ENCODE results near the gene SH3PXD2A. TPM values are rescaled to one million over a fixed set of nuclear protein-coding genes. Genes with fewer than 3 reads are reported as not detected.

Gene SH3PXD2A
- total and polyA plus RNA-seq, 2 of the 4 experiments (the other 2 are of a cell fraction), result 6.3 to 23.0 TPM

DNA sequence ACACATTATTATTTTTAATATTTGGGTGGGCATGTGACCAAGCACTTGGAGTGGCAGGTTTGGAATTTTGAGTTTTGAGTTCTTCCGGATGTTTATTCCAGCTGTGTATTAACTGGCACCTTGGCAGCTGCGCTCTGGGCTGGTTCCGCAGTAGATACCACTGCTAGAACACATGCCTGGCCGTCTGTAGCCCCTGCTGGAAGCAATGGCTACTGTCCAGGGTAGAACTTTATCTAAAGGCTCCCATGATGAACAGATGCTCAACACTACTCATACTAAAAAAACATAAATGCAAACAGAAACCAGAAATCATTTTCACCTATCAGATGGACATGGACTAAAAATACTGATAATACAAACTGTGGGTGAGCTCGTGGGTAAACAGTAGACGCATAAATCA lies 19.4 kb upstream of the SH3PXD2A start:
- no peaks in the 10 kb centered on the region for H3K9me3 ChIP-seq (ENCODE audit: control insufficient read depth, insufficient read depth, low read length)
- H3K56ac ChIP-seq (ENCODE audit: extremely low read depth, insufficient read depth, low read length), result no peak overlapping the region
- no peak overlapping the region for H3K4ac ChIP-seq (ENCODE audit: low read depth, low read length)
- H3K4me2 ChIP-seq (ENCODE audit: low read depth, low read length), result no peak overlapping the region
- H4K20me1 ChIP-seq (ENCODE audit: insufficient read depth, low read length), result no peaks in the 10 kb centered on the region
- no peak overlapping the region for H2BK5ac ChIP-seq (ENCODE audit: low read depth, low read length, poor library complexity, severe bottlenecking)
- H2AK9ac ChIP-seq (replicated peaks; ENCODE audit: low read depth, low read length, poor library complexity), result no peak overlapping the region
- dilution Hi-C loops (cut with HindIII; ENCODE audit: low sequenced_read_pairs, unreplicated experiment) (loop anchor here (25.0 kb wide), 1 partner anchor 162 kb away; no protein-coding TSS in a partner anchor), in situ Hi-C loops (cut with MboI; ENCODE audit: low sequenced_read_pairs) (no loop called here), intact Hi-C loops (cut with micrococcal nuclease) (no loop called here)
- H2BK20ac ChIP-seq (ENCODE audit: low read depth, low read length), result no peak overlapping the region
- H2BK120ac ChIP-seq (ENCODE audit: low read depth, low read length), result no peak overlapping the region
- no peak overlapping the region for H3K14ac ChIP-seq (replicated peaks; ENCODE audit: low read depth, low read length)
- peaks cover 4% of the 10 kb centered on the region; the same call in 1 of the 2 replicates for H3K36me3 ChIP-seq (ENCODE audit: control insufficient read depth, insufficient read depth, low read length)
- H2BK15ac ChIP-seq (ENCODE audit: low read depth, low read length), result no peak overlapping the region
- ChIA-PET POLR2A (ENCODE audit: unreplicated experiment) (no interaction called here), CTCF (interaction anchor here (1.5 kb wide), 1 partner anchor 8 kb away, joined by 3 read pairs; no protein-coding TSS in a partner anchor)
- no peak overlapping the region for H3K27ac ChIP-seq (ENCODE audit: insufficient read depth, low read length)
- no peak overlapping the region for H2AFZ ChIP-seq (replicated peaks; ENCODE audit: low read length, poor library complexity)
- no peaks in the 10 kb centered on the region for H3K4me1 ChIP-seq (ENCODE audit: control insufficient read depth, insufficient read depth, low read length)
- H4K5ac ChIP-seq (ENCODE audit: low read depth, low read length), result no peak overlapping the region
- H3K27me3 ChIP-seq (ENCODE audit: control insufficient read depth, insufficient read depth, low read length), result no peaks in the 10 kb centered on the region
- no TSS peak for BruUV-seq (replicated peaks)
- no peak overlapping the region for H3K9ac ChIP-seq (ENCODE audit: low read depth, low read length)
- no peaks in the 10 kb centered on the region for H3K79me1 ChIP-seq (ENCODE audit: low read depth in 1 of 2, low read length in 2 of 2)
- TF ChIP-seq RCOR1 (IDR thresholded peaks at IDR 0.05; ENCODE audit: insufficient replicate concordance, low read length) (no peak), MAFK (IDR thresholded peaks at IDR 0.05; ENCODE audit: low read depth, low read length) (no peak), POLR2A (IDR thresholded peaks at IDR 0.05; ENCODE audit: low read depth, low read length) (no peak), RAD21 (IDR thresholded peaks at IDR 0.05; ENCODE audit: low read length) (no peak), CHD1 (IDR thresholded peaks at IDR 0.05; ENCODE audit: low read depth, low read length) (no peak), BHLHE40 (IDR thresholded peaks at IDR 0.05; ENCODE audit: low read depth, low read length) (no peak), SMC3 (IDR thresholded peaks at IDR 0.05; ENCODE audit: low read depth, low read length) (no peak), FOS (IDR thresholded peaks at IDR 0.05; ENCODE audit: low read depth, low read length) (no peak), CEBPB (IDR thresholded peaks at IDR 0.05; ENCODE audit: low read depth, low read length) (no peak), MAZ (IDR thresholded peaks at IDR 0.05; ENCODE audit: borderline replicate concordance, low read depth, low read length) (no peak), NFE2L2 (IDR thresholded peaks at IDR 0.05; ENCODE audit: low read depth, low read length) (no peak), MXI1 (IDR thresholded peaks at IDR 0.05; ENCODE audit: borderline replicate concordance, low read depth, low read length) (no peak), RFX5 (IDR thresholded peaks at IDR 0.05; ENCODE audit: low read depth, low read length) (no peak)
- TF ChIP-seq, protein P1, sequence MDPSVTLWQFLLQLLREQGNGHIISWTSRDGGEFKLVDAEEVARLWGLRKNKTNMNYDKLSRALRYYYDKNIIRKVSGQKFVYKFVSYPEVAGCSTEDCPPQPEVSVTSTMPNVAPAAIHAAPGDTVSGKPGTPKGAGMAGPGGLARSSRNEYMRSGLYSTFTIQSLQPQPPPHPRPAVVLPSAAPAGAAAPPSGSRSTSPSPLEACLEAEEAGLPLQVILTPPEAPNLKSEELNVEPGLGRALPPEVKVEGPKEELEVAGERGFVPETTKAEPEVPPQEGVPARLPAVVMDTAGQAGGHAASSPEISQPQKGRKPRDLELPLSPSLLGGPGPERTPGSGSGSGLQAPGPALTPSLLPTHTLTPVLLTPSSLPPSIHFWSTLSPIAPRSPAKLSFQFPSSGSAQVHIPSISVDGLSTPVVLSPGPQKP (IDR thresholded peaks at IDR 0.05; ENCODE audit: borderline replicate concordance, low read depth, low read length), result no peak
- TF ChIP-seq, protein P2, sequence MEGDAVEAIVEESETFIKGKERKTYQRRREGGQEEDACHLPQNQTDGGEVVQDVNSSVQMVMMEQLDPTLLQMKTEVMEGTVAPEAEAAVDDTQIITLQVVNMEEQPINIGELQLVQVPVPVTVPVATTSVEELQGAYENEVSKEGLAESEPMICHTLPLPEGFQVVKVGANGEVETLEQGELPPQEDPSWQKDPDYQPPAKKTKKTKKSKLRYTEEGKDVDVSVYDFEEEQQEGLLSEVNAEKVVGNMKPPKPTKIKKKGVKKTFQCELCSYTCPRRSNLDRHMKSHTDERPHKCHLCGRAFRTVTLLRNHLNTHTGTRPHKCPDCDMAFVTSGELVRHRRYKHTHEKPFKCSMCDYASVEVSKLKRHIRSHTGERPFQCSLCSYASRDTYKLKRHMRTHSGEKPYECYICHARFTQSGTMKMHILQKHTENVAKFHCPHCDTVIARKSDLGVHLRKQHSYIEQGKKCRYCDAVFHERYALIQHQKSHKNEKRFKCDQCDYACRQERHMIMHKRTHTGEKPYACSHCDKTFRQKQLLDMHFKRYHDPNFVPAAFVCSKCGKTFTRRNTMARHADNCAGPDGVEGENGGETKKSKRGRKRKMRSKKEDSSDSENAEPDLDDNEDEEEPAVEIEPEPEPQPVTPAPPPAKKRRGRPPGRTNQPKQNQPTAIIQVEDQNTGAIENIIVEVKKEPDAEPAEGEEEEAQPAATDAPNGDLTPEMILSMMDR (conservative IDR thresholded peaks at IDR 0.05; ENCODE audit: low read depth, low read length), result no peak
- TF ChIP-seq, protein P3, sequence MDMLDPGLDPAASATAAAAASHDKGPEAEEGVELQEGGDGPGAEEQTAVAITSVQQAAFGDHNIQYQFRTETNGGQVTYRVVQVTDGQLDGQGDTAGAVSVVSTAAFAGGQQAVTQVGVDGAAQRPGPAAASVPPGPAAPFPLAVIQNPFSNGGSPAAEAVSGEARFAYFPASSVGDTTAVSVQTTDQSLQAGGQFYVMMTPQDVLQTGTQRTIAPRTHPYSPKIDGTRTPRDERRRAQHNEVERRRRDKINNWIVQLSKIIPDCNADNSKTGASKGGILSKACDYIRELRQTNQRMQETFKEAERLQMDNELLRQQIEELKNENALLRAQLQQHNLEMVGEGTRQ (IDR thresholded peaks at IDR 0.05; ENCODE audit: low read depth, low read length), result no peak
- H3K18ac ChIP-seq (ENCODE audit: low read depth, low read length), result no peak overlapping the region
- no peak overlapping the region for H2AK5ac ChIP-seq (ENCODE audit: low read depth, low read length)
- H3K9me1 ChIP-seq (ENCODE audit: insufficient read depth, low read length), result peaks cover 5% of the 10 kb centered on the region; the same call in 1 of the 2 replicates
- H4K8ac ChIP-seq (ENCODE audit: low read depth in 2 of 2, low read length in 2 of 2), result no peak overlapping the region
- H3K23ac ChIP-seq (ENCODE audit: low read depth, low read length), result no peak overlapping the region
- no peak overlapping the region for H3K4me3 ChIP-seq (ENCODE audit: insufficient read depth, low read depth, low read length)
- WGBS, 2 experiments (ENCODE audit: extremely low coverage in 2 of 2, insufficient read length in 1 of 2), result 42% methylated on average over 4 of the region's 6 CpGs; no CpG with 5 or more reads in 1 of the 2 experiments
- ATAC-seq (ENCODE audit: low read depth) (no peak; the same call in 1 of the 2 replicates), DNase-seq (no peak)
- H4K91ac ChIP-seq (ENCODE audit: insufficient read depth, low read depth, low read length), result no peak overlapping the region
